ENCODE measurements around the gene UBA1.

DNA sequence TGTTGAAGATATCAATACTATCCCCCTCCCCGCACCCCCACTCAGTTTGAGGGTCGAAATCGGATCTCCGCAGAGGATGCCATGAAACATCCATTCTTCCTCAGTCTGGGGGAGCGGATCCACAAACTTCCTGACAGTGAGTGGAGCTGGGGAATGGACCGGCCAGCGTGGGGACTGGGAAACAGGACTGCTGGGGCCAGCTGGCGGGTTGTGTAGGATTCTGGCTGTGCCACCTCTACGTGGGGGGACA is 33.6 kb downstream of the UBA1 start:
- TF ChIP-seq POLR2A (IDR thresholded peaks at IDR 0.05; ENCODE audit: control extremely low read depth in 1 of 2, low read depth in 2 of 2, low read length in 2 of 2) = no peak
- TF ChIP-seq, protein P1, sequence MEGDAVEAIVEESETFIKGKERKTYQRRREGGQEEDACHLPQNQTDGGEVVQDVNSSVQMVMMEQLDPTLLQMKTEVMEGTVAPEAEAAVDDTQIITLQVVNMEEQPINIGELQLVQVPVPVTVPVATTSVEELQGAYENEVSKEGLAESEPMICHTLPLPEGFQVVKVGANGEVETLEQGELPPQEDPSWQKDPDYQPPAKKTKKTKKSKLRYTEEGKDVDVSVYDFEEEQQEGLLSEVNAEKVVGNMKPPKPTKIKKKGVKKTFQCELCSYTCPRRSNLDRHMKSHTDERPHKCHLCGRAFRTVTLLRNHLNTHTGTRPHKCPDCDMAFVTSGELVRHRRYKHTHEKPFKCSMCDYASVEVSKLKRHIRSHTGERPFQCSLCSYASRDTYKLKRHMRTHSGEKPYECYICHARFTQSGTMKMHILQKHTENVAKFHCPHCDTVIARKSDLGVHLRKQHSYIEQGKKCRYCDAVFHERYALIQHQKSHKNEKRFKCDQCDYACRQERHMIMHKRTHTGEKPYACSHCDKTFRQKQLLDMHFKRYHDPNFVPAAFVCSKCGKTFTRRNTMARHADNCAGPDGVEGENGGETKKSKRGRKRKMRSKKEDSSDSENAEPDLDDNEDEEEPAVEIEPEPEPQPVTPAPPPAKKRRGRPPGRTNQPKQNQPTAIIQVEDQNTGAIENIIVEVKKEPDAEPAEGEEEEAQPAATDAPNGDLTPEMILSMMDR (IDR thresholded peaks at IDR 0.05; ENCODE audit: control extremely low read depth in 1 of 3, insufficient read depth in 1 of 3, low read depth in 1 of 3, low read length in 3 of 3) = no peak

Measured in H1 (cell line).